Measurements from ENCODE around the gene GPRASP2. TPM values are rescaled to one million over a fixed set of nuclear protein-coding genes. Genes with fewer than 3 reads are reported as not detected.
"Not testable (repeated sequence)": the region's sequence is repeated elsewhere in the genome, so short reads cannot be mapped to it uniquely, and the experiment has no call there.

The GPRASP2 gene
- under 1 TPM; 0.17 to 0.45 TPM for total RNA-seq

GRCh38 chrX:102712216-102712966, at the start of gene GPRASP2:
TSS of gene GPRASP2 (plus strand) at chrX:102712448. CDS start at chrX:102714870, 2,422 bp downstream.
- Mint-ChIP-seq H3K9me3 (no peaks in the 10 kb centered on the region), H3K4me1 (peaks cover 3% of the 10 kb centered on the region), H3K4me3 (peak within 1 kb of the TSS; percentile 62), H3K36me3 (ENCODE audit: low read depth) (no peaks in the 10 kb centered on the region), H3K27me3 (peaks cover 11% of the 10 kb centered on the region), H3K27ac (no peak within 1 kb of the TSS)
- ATAC-seq (replicated peaks) = peak; percentile 21

GRCh38 chrX:102663820-102664219, 48.4 kb upstream of the GPRASP2 start:
- H3K4me3 Mint-ChIP-seq; H3K27me3 Mint-ChIP-seq; ATAC-seq (replicated peaks); H3K9me3 Mint-ChIP-seq; H3K4me1 Mint-ChIP-seq; H3K27ac Mint-ChIP-seq: not testable (repeated sequence)
- peaks cover 30% of the 10 kb centered on the region for H3K36me3 Mint-ChIP-seq (ENCODE audit: low read depth)

GRCh38 chrX:102667034-102667433, 45.2 kb upstream of the GPRASP2 start:
- not testable (repeated sequence) for ATAC-seq (replicated peaks); H3K4me1 Mint-ChIP-seq; H3K4me3 Mint-ChIP-seq; H3K27me3 Mint-ChIP-seq; H3K9me3 Mint-ChIP-seq; H3K27ac Mint-ChIP-seq
- H3K36me3 Mint-ChIP-seq (ENCODE audit: low read depth) = peaks cover 35% of the 10 kb centered on the region

- H3K36me3 Mint-ChIP-seq (ENCODE audit: low read depth) = peaks cover 35% of the 10 kb centered on the region
- no peak for ATAC-seq (replicated peaks)
- no peaks in the 10 kb centered on the region for H3K27me3 Mint-ChIP-seq
- H3K4me3 Mint-ChIP-seq = no peak overlapping the region
- peaks cover 9% of the 10 kb centered on the region for H3K9me3 Mint-ChIP-seq
- H3K27ac Mint-ChIP-seq = no peak overlapping the region
- H3K4me1 Mint-ChIP-seq = peaks cover 4% of the 10 kb centered on the region
Observed at GRCh38 chrX:102669526-102669925, 42.7 kb upstream of the GPRASP2 start.

- Mint-ChIP-seq H3K4me1 (peaks cover 2% of the 10 kb centered on the region), H3K36me3 (ENCODE audit: low read depth) (peaks cover 13% of the 10 kb centered on the region), H3K27ac (no peak overlapping the region), H3K9me3 (no peaks in the 10 kb centered on the region), H3K27me3 (no peaks in the 10 kb centered on the region), H3K4me3 (no peak overlapping the region)
- ATAC-seq (replicated peaks) = no peak
Observed at GRCh38 chrX:102672856-102673255, 39.4 kb upstream of the GPRASP2 start.

- not testable (repeated sequence) for ATAC-seq (replicated peaks); H3K27ac Mint-ChIP-seq
Observed at GRCh38 chrX:102677479-102677878, 34.8 kb upstream of the GPRASP2 start.

GRCh38 chrX:102684772-102685520, 27.3 kb upstream of the GPRASP2 start:
- H3K4me1 Mint-ChIP-seq = no peaks in the 10 kb centered on the region
- peaks cover 16% of the 10 kb centered on the region for H3K36me3 Mint-ChIP-seq (ENCODE audit: low read depth)
- no peak for ATAC-seq (replicated peaks)
- H3K27ac Mint-ChIP-seq = no peak overlapping the region
- no peak overlapping the region for H3K4me3 Mint-ChIP-seq
- peaks cover 5% of the 10 kb centered on the region for H3K9me3 Mint-ChIP-seq
- no peaks in the 10 kb centered on the region for H3K27me3 Mint-ChIP-seq

More at GRCh38 chrX:102677479-102677878, 34.8 kb upstream of the GPRASP2 start:
- not testable (repeated sequence) for H3K4me3 Mint-ChIP-seq, H3K27me3 Mint-ChIP-seq, H3K9me3 Mint-ChIP-seq, H3K4me1 Mint-ChIP-seq
- H3K36me3 Mint-ChIP-seq (ENCODE audit: low read depth) = peaks cover 10% of the 10 kb centered on the region

- ATAC-seq (replicated peaks) = no peak
- Mint-ChIP-seq H3K36me3 (ENCODE audit: low read depth) (no peaks in the 10 kb centered on the region), H3K9me3 (no peaks in the 10 kb centered on the region), H3K4me3 (no peak overlapping the region), H3K27ac (no peak overlapping the region), H3K27me3 (no peaks in the 10 kb centered on the region), H3K4me1 (no peaks in the 10 kb centered on the region)
Observed at GRCh38 chrX:102694749-102695148, 17.5 kb upstream of the GPRASP2 start.

GRCh38 chrX:102696306-102696705, 15.9 kb upstream of the GPRASP2 start:
- H3K4me3 Mint-ChIP-seq = no peak overlapping the region
- H3K4me1 Mint-ChIP-seq = no peaks in the 10 kb centered on the region
- H3K27me3 Mint-ChIP-seq = no peaks in the 10 kb centered on the region
- no peaks in the 10 kb centered on the region for H3K9me3 Mint-ChIP-seq
- no peak for ATAC-seq (replicated peaks)
- H3K36me3 Mint-ChIP-seq (ENCODE audit: low read depth) = no peaks in the 10 kb centered on the region
- no peak overlapping the region for H3K27ac Mint-ChIP-seq

GRCh38 chrX:102697494-102697893, 14.8 kb upstream of the GPRASP2 start:
- Mint-ChIP-seq H3K9me3 (no peaks in the 10 kb centered on the region), H3K27ac (no peak overlapping the region), H3K27me3 (no peaks in the 10 kb centered on the region), H3K4me3 (no peak overlapping the region), H3K36me3 (ENCODE audit: low read depth) (no peaks in the 10 kb centered on the region), H3K4me1 (no peaks in the 10 kb centered on the region)
- ATAC-seq (replicated peaks) = no peak

GRCh38 chrX:102708900-102709299, 3.3 kb upstream of the GPRASP2 start:
- Mint-ChIP-seq H3K4me1 (peaks cover 3% of the 10 kb centered on the region), H3K36me3 (ENCODE audit: low read depth) (no peaks in the 10 kb centered on the region), H3K27ac (no peak overlapping the region), H3K27me3 (peaks cover 11% of the 10 kb centered on the region), H3K4me3 (no peak overlapping the region), H3K9me3 (no peaks in the 10 kb centered on the region)
- ATAC-seq (replicated peaks) = no peak

GRCh38 chrX:102711872-102712215, 404 bp upstream of the GPRASP2 start:
- peaks cover 3% of the 10 kb centered on the region for H3K4me1 Mint-ChIP-seq
- H3K4me3 Mint-ChIP-seq = peak overlapping the region; percentile 62
- H3K27me3 Mint-ChIP-seq = peaks cover 11% of the 10 kb centered on the region
- H3K36me3 Mint-ChIP-seq (ENCODE audit: low read depth) = no peaks in the 10 kb centered on the region
- no peak overlapping the region for H3K27ac Mint-ChIP-seq
- no peak for ATAC-seq (replicated peaks)
- H3K9me3 Mint-ChIP-seq = no peaks in the 10 kb centered on the region

- H3K4me1 Mint-ChIP-seq = peaks cover 3% of the 10 kb centered on the region
- no peak overlapping the region for H3K27ac Mint-ChIP-seq
- H3K27me3 Mint-ChIP-seq = peaks cover 11% of the 10 kb centered on the region
- peak overlapping the region; percentile 62 for H3K4me3 Mint-ChIP-seq
- no peaks in the 10 kb centered on the region for H3K9me3 Mint-ChIP-seq
- no peaks in the 10 kb centered on the region for H3K36me3 Mint-ChIP-seq (ENCODE audit: low read depth)
- ATAC-seq (replicated peaks) = peak; percentile 7
Observed at GRCh38 chrX:102712981-102713625, 855 bp downstream of the GPRASP2 start.

GRCh38 chrX:102714994-102715393, 2.7 kb downstream of the GPRASP2 start:
- no peaks in the 10 kb centered on the region for H3K9me3 Mint-ChIP-seq
- H3K27me3 Mint-ChIP-seq = peaks cover 11% of the 10 kb centered on the region
- H3K27ac Mint-ChIP-seq = no peak overlapping the region
- H3K36me3 Mint-ChIP-seq (ENCODE audit: low read depth) = no peaks in the 10 kb centered on the region
- peaks cover 3% of the 10 kb centered on the region for H3K4me1 Mint-ChIP-seq
- no peak for ATAC-seq (replicated peaks)
- no peak overlapping the region for H3K4me3 Mint-ChIP-seq

GRCh38 chrX:102715967-102716366, 3.7 kb downstream of the GPRASP2 start:
- Mint-ChIP-seq H3K36me3 (ENCODE audit: low read depth) (no peaks in the 10 kb centered on the region), H3K4me3 (no peak overlapping the region), H3K4me1 (peaks cover 10% of the 10 kb centered on the region), H3K27ac (no peak overlapping the region), H3K9me3 (no peaks in the 10 kb centered on the region), H3K27me3 (peaks cover 6% of the 10 kb centered on the region)
- no peak for ATAC-seq (replicated peaks)

Data from activated T-helper 17 cell treated with anti-CD3 and anti-CD28 coated beads, Interleukin-2, amount 50 U/mL, for 72 hours (primary cell).